Activated CD8-positive, alpha-beta memory T cell treated with anti-CD3 and anti-CD28 coated beads, Interleukin-2, amount 10 ng/mL, durations not matched to agents 7 days and 5 days (primary cell): ENCODE measurements around the gene ADGRA3. TPM values are rescaled to one million over a fixed set of nuclear protein-coding genes. Genes with fewer than 3 reads are reported as not detected.

Experiments
- ATAC-seq: fragments of 150-1000 bp; cut with Tn5 transposase; one replicate; pipeline ENCODE4 v1.10.0; 2021; ENCODE audit warnings: moderate library complexity
- CTCF ChIA-PET: fragments of 350-600 bp; sonication (Branson Sonifier 250); formaldehyde crosslinking; loops from one replicate; lab custom pipeline; 2021; ENCODE audit warnings: antibody characterized with exemption; lab: Charles Lee
- DNase-seq: peaks from one replicate; pipeline ENCODE4 v3.0.0-alpha.2; 2020
- H3K27ac Mint-ChIP-seq: one replicate; pipeline ENCODE4 v1.8.0; 2021; ENCODE audit warnings: mild to moderate bottlenecking, mixed read lengths
- H3K27me3 Mint-ChIP-seq: one replicate; pipeline ENCODE4 v1.8.0; 2021; ENCODE audit warnings: mixed read lengths
- H3K36me3 Mint-ChIP-seq: one replicate; pipeline ENCODE4 v1.8.0; 2021; ENCODE audit warnings: mild to moderate bottlenecking, mixed read lengths
- H3K4me1 Mint-ChIP-seq: one replicate; pipeline ENCODE4 v1.8.0; 2021; ENCODE audit warnings: mixed read lengths
- H3K4me3 Mint-ChIP-seq: one replicate; pipeline ENCODE4 v1.8.0; 2021; ENCODE audit warnings: mild to moderate bottlenecking, moderate library complexity, mixed read lengths
- H3K9me3 Mint-ChIP-seq: one replicate; pipeline ENCODE4 v1.8.0; 2022; ENCODE audit warnings: low read depth, mixed read lengths
- total RNA-seq, 2 experiments: library from RNA; stranded (reverse); gene quantifications; one replicate each; pipeline ENCODE4 v1.2.3, GENCODE V29; 2021

Gene ADGRA3, protein sequence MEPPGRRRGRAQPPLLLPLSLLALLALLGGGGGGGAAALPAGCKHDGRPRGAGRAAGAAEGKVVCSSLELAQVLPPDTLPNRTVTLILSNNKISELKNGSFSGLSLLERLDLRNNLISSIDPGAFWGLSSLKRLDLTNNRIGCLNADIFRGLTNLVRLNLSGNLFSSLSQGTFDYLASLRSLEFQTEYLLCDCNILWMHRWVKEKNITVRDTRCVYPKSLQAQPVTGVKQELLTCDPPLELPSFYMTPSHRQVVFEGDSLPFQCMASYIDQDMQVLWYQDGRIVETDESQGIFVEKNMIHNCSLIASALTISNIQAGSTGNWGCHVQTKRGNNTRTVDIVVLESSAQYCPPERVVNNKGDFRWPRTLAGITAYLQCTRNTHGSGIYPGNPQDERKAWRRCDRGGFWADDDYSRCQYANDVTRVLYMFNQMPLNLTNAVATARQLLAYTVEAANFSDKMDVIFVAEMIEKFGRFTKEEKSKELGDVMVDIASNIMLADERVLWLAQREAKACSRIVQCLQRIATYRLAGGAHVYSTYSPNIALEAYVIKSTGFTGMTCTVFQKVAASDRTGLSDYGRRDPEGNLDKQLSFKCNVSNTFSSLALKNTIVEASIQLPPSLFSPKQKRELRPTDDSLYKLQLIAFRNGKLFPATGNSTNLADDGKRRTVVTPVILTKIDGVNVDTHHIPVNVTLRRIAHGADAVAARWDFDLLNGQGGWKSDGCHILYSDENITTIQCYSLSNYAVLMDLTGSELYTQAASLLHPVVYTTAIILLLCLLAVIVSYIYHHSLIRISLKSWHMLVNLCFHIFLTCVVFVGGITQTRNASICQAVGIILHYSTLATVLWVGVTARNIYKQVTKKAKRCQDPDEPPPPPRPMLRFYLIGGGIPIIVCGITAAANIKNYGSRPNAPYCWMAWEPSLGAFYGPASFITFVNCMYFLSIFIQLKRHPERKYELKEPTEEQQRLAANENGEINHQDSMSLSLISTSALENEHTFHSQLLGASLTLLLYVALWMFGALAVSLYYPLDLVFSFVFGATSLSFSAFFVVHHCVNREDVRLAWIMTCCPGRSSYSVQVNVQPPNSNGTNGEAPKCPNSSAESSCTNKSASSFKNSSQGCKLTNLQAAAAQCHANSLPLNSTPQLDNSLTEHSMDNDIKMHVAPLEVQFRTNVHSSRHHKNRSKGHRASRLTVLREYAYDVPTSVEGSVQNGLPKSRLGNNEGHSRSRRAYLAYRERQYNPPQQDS (N-terminal part only)
- total RNA-seq = 1 to 10 TPM in 1 of 2 experiments, under 1 TPM in 1; 0.53 to 1.3 TPM

DNA sequence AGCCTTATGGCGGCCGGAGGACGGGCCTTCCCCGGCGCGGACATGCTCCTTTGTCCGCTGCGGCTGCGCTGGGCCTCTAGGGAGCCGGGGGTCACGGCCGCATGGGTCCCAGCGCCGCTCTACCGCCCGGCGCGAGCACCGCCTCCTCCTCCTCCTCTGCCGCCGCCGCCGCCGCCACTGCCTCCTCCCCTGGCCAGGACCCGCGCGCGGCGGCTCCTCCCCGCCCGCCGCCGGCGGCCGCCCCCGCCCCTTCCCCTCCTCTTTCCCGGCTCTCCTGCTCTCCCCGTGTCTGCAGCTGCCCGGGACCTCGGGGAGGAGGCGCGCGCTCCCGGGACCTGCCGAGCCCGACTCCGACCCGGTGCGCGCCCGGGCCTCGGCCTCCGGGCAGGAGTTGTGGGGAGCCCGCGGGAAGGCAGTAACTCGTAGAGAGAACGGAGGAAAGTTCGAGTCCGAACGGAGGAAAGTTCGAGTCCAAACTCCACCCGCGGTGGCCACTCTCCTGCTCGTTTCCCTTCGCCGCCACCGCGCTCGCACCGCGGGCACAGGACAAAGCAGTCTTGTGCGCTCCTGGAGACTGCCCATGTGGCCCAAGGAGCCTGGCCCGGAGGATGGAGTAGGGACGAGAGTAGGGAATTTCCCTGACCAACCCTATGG, at the start of gene ADGRA3:
Gene ADGRA3 (minus strand): TSS at position 179 of the 654 bp plus-strand sequence. CDS start 282 bp downstream, outside the sequence.
- H3K27me3 Mint-ChIP-seq = peaks cover 27% of the 10 kb centered on the region
- H3K4me1 Mint-ChIP-seq = peaks cover 5% of the 10 kb centered on the region
- peaks cover 8% of the 10 kb centered on the region for H3K36me3 Mint-ChIP-seq
- ATAC-seq (peak; percentile 64), DNase-seq (no peak)
- peaks cover 4% of the 10 kb centered on the region for H3K9me3 Mint-ChIP-seq
- peak within 1 kb of the TSS; percentile 70 for H3K4me3 Mint-ChIP-seq
- CTCF ChIA-PET = no interaction called here
- H3K27ac Mint-ChIP-seq = no peak within 1 kb of the TSS

GRCh38 chr4:22556495-22556894, 40.6 kb upstream of the ADGRA3 start:
- no peaks in the 10 kb centered on the region for H3K9me3 Mint-ChIP-seq
- CTCF ChIA-PET = no interaction called here
- DNase-seq (no peak), ATAC-seq (no peak)
- H3K4me3 Mint-ChIP-seq = no peak overlapping the region
- H3K36me3 Mint-ChIP-seq = no peaks in the 10 kb centered on the region
- no peaks in the 10 kb centered on the region for H3K27me3 Mint-ChIP-seq
- H3K27ac Mint-ChIP-seq = no peak overlapping the region
- no peaks in the 10 kb centered on the region for H3K4me1 Mint-ChIP-seq

- H3K27me3 Mint-ChIP-seq = no peaks in the 10 kb centered on the region
- no peak for ATAC-seq
- H3K4me1 Mint-ChIP-seq = no peaks in the 10 kb centered on the region
- no peak overlapping the region for H3K4me3 Mint-ChIP-seq
- no peak overlapping the region for H3K27ac Mint-ChIP-seq
- no peak for DNase-seq
- H3K36me3 Mint-ChIP-seq = no peaks in the 10 kb centered on the region
- CTCF ChIA-PET = no interaction called here
- H3K9me3 Mint-ChIP-seq = no peaks in the 10 kb centered on the region
These were observed 38.8 kb upstream of the ADGRA3 start for GRCh38 chr4:22554670-22555069.

GRCh38 chr4:22553560-22553959, 37.7 kb upstream of the ADGRA3 start:
- CTCF ChIA-PET = no interaction called here
- Mint-ChIP-seq H3K27me3 (no peaks in the 10 kb centered on the region), H3K27ac (no peak overlapping the region), H3K4me1 (no peaks in the 10 kb centered on the region), H3K36me3 (no peaks in the 10 kb centered on the region), H3K4me3 (no peak overlapping the region), H3K9me3 (no peaks in the 10 kb centered on the region)
- ATAC-seq (no peak), DNase-seq (no peak)

DNA sequence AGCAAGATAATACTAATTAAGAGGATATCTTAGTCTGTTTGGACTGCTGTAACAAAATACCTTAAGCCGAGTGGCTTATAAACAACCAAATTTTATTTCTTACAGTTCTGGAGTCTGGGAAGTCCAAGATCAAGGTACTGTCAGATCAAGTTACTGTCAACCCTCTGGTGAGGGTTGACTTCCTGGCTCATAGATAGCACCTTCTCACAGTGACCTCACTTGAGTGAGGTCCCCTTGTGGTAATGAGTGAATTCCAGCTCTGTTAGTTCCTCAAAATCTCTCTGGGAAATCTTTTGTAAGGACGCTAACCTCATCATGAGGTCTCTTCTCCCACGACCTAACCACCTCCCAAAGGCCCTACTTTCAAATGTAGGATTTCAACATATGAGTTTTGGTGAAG, 36.9 kb upstream of the ADGRA3 start:
- no peak overlapping the region for H3K4me3 Mint-ChIP-seq
- CTCF ChIA-PET = no interaction called here
- no peaks in the 10 kb centered on the region for H3K36me3 Mint-ChIP-seq
- no peaks in the 10 kb centered on the region for H3K27me3 Mint-ChIP-seq
- H3K4me1 Mint-ChIP-seq = no peaks in the 10 kb centered on the region
- H3K27ac Mint-ChIP-seq = no peak overlapping the region
- DNase-seq = no peak
- no peak for ATAC-seq
- no peaks in the 10 kb centered on the region for H3K9me3 Mint-ChIP-seq

GRCh38 chr4:22551550-22551949, 35.7 kb upstream of the ADGRA3 start:
- Mint-ChIP-seq H3K9me3 (peaks cover 3% of the 10 kb centered on the region), H3K4me3 (no peak overlapping the region), H3K27me3 (no peaks in the 10 kb centered on the region), H3K4me1 (no peaks in the 10 kb centered on the region), H3K27ac (no peak overlapping the region), H3K36me3 (no peaks in the 10 kb centered on the region)
- CTCF ChIA-PET = no interaction called here
- no peak for DNase-seq
- ATAC-seq = no peak

DNA sequence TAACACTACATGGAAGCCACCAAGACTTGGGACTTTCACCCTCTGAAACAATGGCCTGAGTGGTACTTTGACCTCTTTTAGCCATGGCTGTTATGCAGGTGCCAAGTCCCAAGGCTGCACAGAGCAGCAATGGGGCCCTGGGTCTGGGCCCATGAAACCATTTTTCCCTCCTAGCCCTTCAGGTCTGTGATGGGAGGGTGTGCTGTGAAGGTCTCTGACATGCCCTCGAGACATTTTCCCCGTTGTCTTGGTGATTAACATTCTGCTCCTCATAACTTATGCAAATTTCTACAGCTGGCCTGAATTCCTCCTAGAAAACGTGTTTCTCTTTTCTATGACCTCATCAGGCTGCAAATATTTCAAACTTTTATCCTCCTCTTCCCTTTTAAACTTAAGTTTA, 30.4 kb upstream of the ADGRA3 start:
- Mint-ChIP-seq H3K9me3 (peaks cover 9% of the 10 kb centered on the region), H3K36me3 (no peaks in the 10 kb centered on the region), H3K4me1 (no peaks in the 10 kb centered on the region), H3K4me3 (no peak overlapping the region), H3K27me3 (no peaks in the 10 kb centered on the region), H3K27ac (no peak overlapping the region)
- no peak for DNase-seq
- CTCF ChIA-PET = no interaction called here
- ATAC-seq = no peak

- Mint-ChIP-seq H3K36me3 (peaks cover under 1% of the 10 kb centered on the region), H3K4me1 (no peaks in the 10 kb centered on the region), H3K27me3 (no peaks in the 10 kb centered on the region), H3K4me3 (no peak overlapping the region), H3K9me3 (peaks cover 10% of the 10 kb centered on the region), H3K27ac (no peak overlapping the region)
- no peak for DNase-seq
- CTCF ChIA-PET = no interaction called here
- no peak for ATAC-seq
These were observed 23.4 kb upstream of the ADGRA3 start for GRCh38 chr4:22539251-22539650.

- Mint-ChIP-seq H3K27ac (no peak overlapping the region), H3K4me1 (no peaks in the 10 kb centered on the region), H3K27me3 (no peaks in the 10 kb centered on the region), H3K9me3 (peaks cover 10% of the 10 kb centered on the region), H3K4me3 (no peak overlapping the region), H3K36me3 (peaks cover 1% of the 10 kb centered on the region)
- no peak for ATAC-seq
- DNase-seq = no peak
- CTCF ChIA-PET = no interaction called here
These were observed 22.0 kb upstream of the ADGRA3 start for GRCh38 chr4:22537864-22538263.

DNA sequence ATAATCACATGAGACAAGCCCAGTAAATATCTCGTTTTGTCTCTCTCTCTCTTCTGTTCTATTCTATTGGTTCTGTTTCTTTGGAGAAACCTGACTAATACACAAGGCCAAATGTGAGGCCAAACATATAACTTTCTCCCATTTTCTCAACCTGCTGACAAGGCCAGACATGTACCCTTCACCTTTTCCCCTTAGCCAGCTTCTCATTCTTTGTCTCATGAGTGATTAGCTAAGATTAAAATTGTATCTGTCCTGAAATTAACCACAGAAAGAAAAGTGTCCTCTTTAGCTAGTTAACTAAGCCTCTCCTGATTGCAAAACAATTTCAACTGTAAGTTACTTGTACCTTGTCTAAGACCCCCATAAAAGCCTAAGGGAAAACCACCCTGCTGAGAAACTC, 18.5 kb upstream of the ADGRA3 start:
- H3K4me3 Mint-ChIP-seq = no peak overlapping the region
- H3K27ac Mint-ChIP-seq = no peak overlapping the region
- peaks cover 13% of the 10 kb centered on the region for H3K9me3 Mint-ChIP-seq
- CTCF ChIA-PET = interaction anchor here (1.2 kb wide), 1 partner anchor 23 kb away, joined by 3 read pairs; no protein-coding TSS in a partner anchor
- no peaks in the 10 kb centered on the region for H3K4me1 Mint-ChIP-seq
- no peak for ATAC-seq
- H3K36me3 Mint-ChIP-seq = peaks cover 1% of the 10 kb centered on the region
- H3K27me3 Mint-ChIP-seq = no peaks in the 10 kb centered on the region
- DNase-seq = no peak

DNA sequence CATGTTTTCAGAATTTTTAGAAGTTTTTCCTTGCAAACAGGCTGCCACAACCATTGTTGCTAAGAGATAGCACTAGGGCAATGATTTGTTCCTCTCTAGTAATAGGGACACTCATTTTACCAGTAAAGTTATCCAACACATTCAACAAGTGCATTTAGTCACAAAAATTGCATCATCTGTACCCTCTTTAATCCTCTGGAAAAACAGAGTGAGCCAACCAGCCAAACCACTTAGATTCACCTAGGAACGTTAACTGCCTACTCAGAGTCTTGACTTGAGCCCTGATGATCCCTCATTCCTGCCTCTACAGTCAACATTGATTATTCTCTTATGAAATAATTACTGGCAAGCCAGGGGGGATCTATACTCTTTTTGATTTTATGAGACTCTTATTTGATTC, 17.0 kb upstream of the ADGRA3 start:
- Mint-ChIP-seq H3K9me3 (peaks cover 12% of the 10 kb centered on the region), H3K27ac (no peak overlapping the region), H3K36me3 (peaks cover 1% of the 10 kb centered on the region), H3K27me3 (no peaks in the 10 kb centered on the region), H3K4me3 (no peak overlapping the region), H3K4me1 (no peaks in the 10 kb centered on the region)
- CTCF ChIA-PET = no interaction called here
- DNase-seq = no peak
- ATAC-seq = no peak

DNA sequence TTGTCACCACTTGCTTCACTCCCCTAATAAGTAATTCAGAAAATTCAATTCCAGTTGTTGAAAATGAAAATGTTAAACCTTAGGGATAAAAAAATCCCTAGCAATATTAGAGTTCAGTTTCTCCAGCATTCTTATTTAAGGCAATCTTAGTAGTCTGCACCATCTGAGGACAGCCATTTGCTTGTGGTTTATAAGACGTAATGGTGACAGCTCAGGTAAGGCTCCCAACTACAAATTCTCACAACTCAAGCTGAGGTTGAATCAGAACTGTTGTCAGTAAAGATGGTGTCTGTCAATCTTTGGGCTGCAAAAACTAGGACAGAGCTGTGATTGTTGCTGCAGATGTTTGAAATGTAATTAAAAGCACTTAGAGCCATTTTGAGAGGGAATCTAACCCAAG, 16.3 kb upstream of the ADGRA3 start:
- H3K27ac Mint-ChIP-seq = no peak overlapping the region
- CTCF ChIA-PET = no interaction called here
- no peaks in the 10 kb centered on the region for H3K4me1 Mint-ChIP-seq
- no peak for DNase-seq
- ATAC-seq = no peak
- H3K27me3 Mint-ChIP-seq = no peaks in the 10 kb centered on the region
- no peak overlapping the region for H3K4me3 Mint-ChIP-seq
- H3K36me3 Mint-ChIP-seq = peaks cover 1% of the 10 kb centered on the region
- peaks cover 11% of the 10 kb centered on the region for H3K9me3 Mint-ChIP-seq
